Heart left ventricle (tissue), 13 donors: Measurements from ENCODE around the gene MRPS10.
"Not testable (repeated sequence)": the region's sequence is repeated elsewhere in the genome, so short reads cannot be mapped to it uniquely, and the experiment has no call there.

Experiments used
- POLR2A ChIP-seq, 2 donors: fragments of 450-650 bp; IDR thresholded peaks; one replicate each; pipeline ENCODE4 v1.6.1; 2017; ENCODE audit warnings: antibody characterized with exemption in 2 of 2, mild to moderate bottlenecking in 2 of 2, moderate library complexity in 2 of 2
- TF ChIP-seq, protein P1 (sequence below), 12 donors: fragments of 200-600 bp; sonication (generic) in 4 of 12; IDR thresholded peaks; one replicate each; pipeline versions ENCODE4 v1.5.0 to v1.8.0; 2018 to 2022; ENCODE audit warnings: antibody characterized with exemption in 12 of 12, mild to moderate bottlenecking in 5 of 12
- donor health status: ischemic (EF 13 %, LVEDD 7.1; RV severe dilation, severe dysfunction).
- donor health status: DM: no; HTN: yes; CAD: no.
- donor health status: DM: no; HTN: no; CAD: no.
- donor health status: ischemic (EF 25% LVEDD 6.9; RV normal size, moderate dysfunction).
- donor health status: ischemic (EF 25% LVEDD 5.7; RV mildly dilated, moderate dysfunction).
- donor health status: ischemic (EF 35%, LVEDD 5.7; RV mildly dilated, moderate dysfunction).
- donor health status: nonischemic (EF 11% LVEDD 7.7; RV severe dilation, severe dysfunction).
- donor health status: DM: yes; HTN: yes; CAD: no.
- donor health status: PGD.
- donor health status: ischemic (EF 29% LVEDD 5.4; RV normal size, mild dysfunction).
- donor health status: nonischemic (EF 23%, LVEDD 6.1; RV moderate dilation, normal function).

DNA sequence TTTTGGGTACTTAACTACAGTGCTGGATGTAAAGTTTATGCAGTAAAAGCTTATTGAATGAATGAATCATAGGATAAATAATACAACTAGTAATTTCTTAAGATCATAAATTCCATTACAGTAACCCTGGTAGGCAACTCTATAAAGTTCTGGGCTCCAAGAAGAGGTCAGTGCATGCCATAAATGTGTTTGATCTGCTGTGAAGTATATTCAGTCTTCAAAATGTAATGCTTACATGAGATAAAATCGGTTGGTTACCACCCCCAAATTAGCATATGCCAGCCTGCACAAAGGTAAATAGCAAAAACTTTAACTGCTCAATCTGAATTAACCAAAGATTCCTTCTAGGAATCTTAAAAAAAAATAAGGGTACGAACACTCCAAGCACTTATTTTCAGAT, 10.1 kb downstream of the MRPS10 start:
- TF ChIP-seq, protein P1, sequence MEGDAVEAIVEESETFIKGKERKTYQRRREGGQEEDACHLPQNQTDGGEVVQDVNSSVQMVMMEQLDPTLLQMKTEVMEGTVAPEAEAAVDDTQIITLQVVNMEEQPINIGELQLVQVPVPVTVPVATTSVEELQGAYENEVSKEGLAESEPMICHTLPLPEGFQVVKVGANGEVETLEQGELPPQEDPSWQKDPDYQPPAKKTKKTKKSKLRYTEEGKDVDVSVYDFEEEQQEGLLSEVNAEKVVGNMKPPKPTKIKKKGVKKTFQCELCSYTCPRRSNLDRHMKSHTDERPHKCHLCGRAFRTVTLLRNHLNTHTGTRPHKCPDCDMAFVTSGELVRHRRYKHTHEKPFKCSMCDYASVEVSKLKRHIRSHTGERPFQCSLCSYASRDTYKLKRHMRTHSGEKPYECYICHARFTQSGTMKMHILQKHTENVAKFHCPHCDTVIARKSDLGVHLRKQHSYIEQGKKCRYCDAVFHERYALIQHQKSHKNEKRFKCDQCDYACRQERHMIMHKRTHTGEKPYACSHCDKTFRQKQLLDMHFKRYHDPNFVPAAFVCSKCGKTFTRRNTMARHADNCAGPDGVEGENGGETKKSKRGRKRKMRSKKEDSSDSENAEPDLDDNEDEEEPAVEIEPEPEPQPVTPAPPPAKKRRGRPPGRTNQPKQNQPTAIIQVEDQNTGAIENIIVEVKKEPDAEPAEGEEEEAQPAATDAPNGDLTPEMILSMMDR (IDR thresholded peaks at IDR 0.05) = not testable (repeated sequence)
- not testable (repeated sequence) for TF ChIP-seq POLR2A (IDR thresholded peaks at IDR 0.05)
